CD4-positive, alpha-beta T cell treated with Interleukin-17A for 1 hour (primary cell): ENCODE results near the gene ACSM5.
"Not testable (repeated sequence)": the region's sequence is repeated elsewhere in the genome, so short reads cannot be mapped to it uniquely, and the experiment has no call there.

ENCODE experiments used
- DNase-seq: peaks from one replicate; pipeline ENCODE4 v3.0.0-alpha.2; 2020

The ACSM5 gene

GRCh38 chr16:20459227-20459626 lies 49.9 kb downstream of the ACSM5 start:
- DNase-seq, result not testable (repeated sequence)

GRCh38 chr16:20460313-20460712 lies 51.0 kb downstream of the ACSM5 start:
- not testable (repeated sequence) for DNase-seq

- not testable (repeated sequence) for DNase-seq
These were observed 59.6 kb downstream of the ACSM5 start for GRCh38 chr16:20468954-20469353.

DNA sequence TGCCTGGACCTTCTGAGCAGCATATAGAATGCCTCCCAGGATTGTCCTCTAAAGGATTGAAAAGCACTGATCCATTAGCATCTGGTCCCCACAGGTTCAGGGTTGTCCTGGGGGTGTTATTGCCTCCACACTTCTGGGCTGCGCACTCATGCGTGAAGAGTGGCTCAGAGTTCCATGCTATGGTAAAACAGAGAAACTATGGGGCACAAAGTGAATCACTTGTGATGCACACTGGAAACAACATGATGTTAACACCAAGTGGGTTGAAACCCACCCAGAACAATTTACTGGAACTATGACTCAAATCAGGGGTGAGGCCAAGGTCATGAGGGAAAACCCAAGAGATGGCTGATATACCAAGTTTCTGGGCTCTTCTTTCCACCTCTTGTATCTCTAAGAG lies 60.6 kb downstream of the ACSM5 start:
- DNase-seq, result not testable (repeated sequence)

DNA sequence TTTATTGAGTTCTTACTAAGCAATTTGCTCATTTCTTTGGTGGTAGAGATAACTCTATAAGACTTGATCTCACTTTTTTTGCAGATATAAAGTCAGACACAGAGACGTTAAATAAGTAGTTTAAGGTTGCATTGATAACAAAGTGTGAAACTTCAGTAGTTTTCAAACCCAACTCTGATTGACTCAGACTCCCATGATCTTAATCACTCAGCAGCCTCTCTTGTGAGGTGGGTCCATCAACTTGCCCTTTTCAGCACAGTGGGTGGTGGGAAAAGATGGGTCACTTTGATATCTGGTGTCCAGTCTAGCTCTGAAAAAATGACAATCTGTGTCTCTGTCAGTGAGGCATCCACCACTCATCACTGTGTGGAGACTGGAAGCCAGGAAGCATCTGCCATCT lies 61.4 kb downstream of the ACSM5 start:
- DNase-seq, result not testable (repeated sequence)

DNA sequence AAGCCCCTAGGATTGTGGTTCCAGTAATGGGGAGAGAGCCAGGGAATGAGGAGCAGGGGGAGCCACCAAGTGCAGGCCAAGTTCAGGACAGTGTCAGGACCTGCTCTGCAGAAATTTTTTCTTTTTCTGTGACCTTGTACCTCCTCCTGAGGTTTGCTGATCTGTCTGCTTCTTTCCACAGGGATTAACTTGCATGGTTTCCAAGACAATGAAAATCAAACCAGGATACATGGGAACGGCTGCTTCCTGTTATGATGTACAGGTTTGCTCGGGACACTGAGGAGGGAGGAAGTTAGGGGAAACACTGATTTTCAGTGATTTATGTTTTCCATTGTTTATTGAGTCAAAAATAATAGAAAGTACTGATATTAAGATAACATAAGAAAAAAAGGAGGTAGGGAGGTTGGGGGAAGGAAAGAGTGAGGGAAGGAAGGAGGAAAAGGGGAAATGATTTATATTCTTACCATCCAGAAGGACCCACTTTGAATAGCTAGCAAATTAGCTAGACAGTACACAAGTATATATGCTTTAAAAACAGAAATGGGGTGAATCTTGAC lies 67.9 kb downstream of the ACSM5 start:
- not testable (repeated sequence) for DNase-seq

DNA sequence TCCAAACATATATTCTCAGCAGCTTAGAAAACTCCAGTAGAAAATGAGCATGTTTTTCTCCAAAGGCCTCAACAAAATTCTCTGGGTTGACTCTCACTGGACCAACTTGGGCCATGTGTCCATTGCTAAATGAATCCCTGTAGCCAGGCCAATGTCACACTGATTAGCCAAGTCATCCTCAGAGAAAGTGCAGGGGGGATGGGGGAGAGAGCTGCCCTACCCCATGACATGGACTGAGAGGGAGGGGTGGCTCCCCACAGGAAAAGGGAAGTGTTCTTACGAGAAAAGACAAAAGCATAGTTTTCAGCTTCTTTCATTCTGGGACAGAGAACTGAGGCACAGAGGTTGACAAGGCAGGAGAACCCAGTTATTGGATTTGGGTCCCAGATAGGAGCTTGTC lies 74.7 kb downstream of the ACSM5 start:
- DNase-seq, result not testable (repeated sequence)

GRCh38 chr16:20484726-20485125 lies 75.4 kb downstream of the ACSM5 start:
- DNase-seq, result no peak

- DNase-seq, result no peak
These were observed 76.1 kb downstream of the ACSM5 start for GRCh38 chr16:20485408-20485807.
